ENCODE results near the gene DOCK11. TPM values are rescaled to one million over a fixed set of nuclear protein-coding genes. Genes with fewer than 3 reads are reported as not detected.
"Not testable (repeated sequence)": the region's sequence is repeated elsewhere in the genome, so short reads cannot be mapped to it uniquely, and the experiment has no call there.

The DOCK11 gene
- polyA plus RNA-seq, 1 donor from 2014 or later, result 37.2 TPM

- Histone ChIP-seq H3K27me3 (ENCODE audit: insufficient read depth, low read depth, low read length) (no peaks in the 10 kb centered on the region), H3K36me3 (ENCODE audit: insufficient read depth, low read length) (no peaks in the 10 kb centered on the region), H2AFZ (ENCODE audit: low read depth, low read length) (no peak overlapping the region), H3K9me2 (ENCODE audit: insufficient read depth, low read length) (no peaks in the 10 kb centered on the region), H3K9ac (ENCODE audit: low read length) (no peak overlapping the region), H3F3A (ENCODE audit: insufficient read depth, low read length, poor library complexity, severe bottlenecking) (no peaks in the 10 kb centered on the region), H3K4me2 (ENCODE audit: low read length) (no peak overlapping the region), H3K9me3 (ENCODE audit: low read length) (no peaks in the 10 kb centered on the region), H4K20me1 (ENCODE audit: insufficient read depth) (no peaks in the 10 kb centered on the region), H3K4me3 (ENCODE audit: low read length) (no peak overlapping the region), H3K79me2 (replicated peaks; ENCODE audit: insufficient read depth, low read length) (no peaks in the 10 kb centered on the region), H3K27ac (ENCODE audit: low read length) (no peak overlapping the region)
- TF ChIP-seq MXI1 (conservative IDR thresholded peaks at IDR 0.05; ENCODE audit: poor library complexity, severe bottlenecking) (no peak), EP300 (conservative IDR thresholded peaks at IDR 0.05; ENCODE audit: poor library complexity, severe bottlenecking) (no peak), POLR2AphosphoS5 (IDR thresholded peaks at IDR 0.05) (no peak), EZH2 (IDR thresholded peaks at IDR 0.05; ENCODE audit: borderline replicate concordance, insufficient read depth, low read length, poor library complexity, severe bottlenecking) (no peak), CTCF (IDR thresholded peaks at IDR 0.05; ENCODE audit: poor library complexity, severe bottlenecking) (no peak)
These were observed 31.1 kb upstream of the DOCK11 start for GRCh38 chrX:118464501-118464900.

GRCh38 chrX:118468122-118468521 lies 27.5 kb upstream of the DOCK11 start:
- H3K27me3 ChIP-seq (ENCODE audit: insufficient read depth, low read depth, low read length), result no peaks in the 10 kb centered on the region
- H3K27ac ChIP-seq (ENCODE audit: low read length), result no peak overlapping the region
- H3K9me3 ChIP-seq (ENCODE audit: low read length), result no peaks in the 10 kb centered on the region
- H3F3A ChIP-seq (ENCODE audit: insufficient read depth, low read length, poor library complexity, severe bottlenecking), result no peaks in the 10 kb centered on the region
- H3K9ac ChIP-seq (ENCODE audit: low read length), result no peak overlapping the region
- TF ChIP-seq TAF1 (IDR thresholded peaks at IDR 0.05; ENCODE audit: low read depth), result no peak
- TF ChIP-seq CTCF (IDR thresholded peaks at IDR 0.05; ENCODE audit: poor library complexity, severe bottlenecking), result no peak
- no peak for TF ChIP-seq EZH2 (IDR thresholded peaks at IDR 0.05; ENCODE audit: borderline replicate concordance, insufficient read depth, low read length, poor library complexity, severe bottlenecking)
- TF ChIP-seq REST (IDR thresholded peaks at IDR 0.05; ENCODE audit: borderline replicate concordance), result no peak
- no peak for TF ChIP-seq POLR2AphosphoS5 (IDR thresholded peaks at IDR 0.05)
- TF ChIP-seq MXI1 (conservative IDR thresholded peaks at IDR 0.05; ENCODE audit: poor library complexity, severe bottlenecking), result no peak
- no peak for TF ChIP-seq RAD21 (conservative IDR thresholded peaks at IDR 0.05)
- TF ChIP-seq SMC3 (conservative IDR thresholded peaks at IDR 0.05; ENCODE audit: poor library complexity), result no peak
- TF ChIP-seq EP300 (conservative IDR thresholded peaks at IDR 0.05; ENCODE audit: poor library complexity, severe bottlenecking), result no peak
- H4K20me1 ChIP-seq (ENCODE audit: insufficient read depth), result no peaks in the 10 kb centered on the region
- H3K4me3 ChIP-seq (ENCODE audit: low read length), result no peak overlapping the region
- no peaks in the 10 kb centered on the region for H3K9me2 ChIP-seq (ENCODE audit: insufficient read depth, low read length)
- H3K36me3 ChIP-seq (ENCODE audit: insufficient read depth, low read length), result no peaks in the 10 kb centered on the region
- H2AFZ ChIP-seq (ENCODE audit: low read depth, low read length), result no peak overlapping the region
- H3K4me2 ChIP-seq (ENCODE audit: low read length), result no peak overlapping the region
- no peaks in the 10 kb centered on the region for H3K79me2 ChIP-seq (replicated peaks; ENCODE audit: insufficient read depth, low read length)

GRCh38 chrX:118470721-118471347 lies 24.8 kb upstream of the DOCK11 start:
- not testable (repeated sequence) for H3K9me2 ChIP-seq (ENCODE audit: insufficient read depth, low read length); H3K9ac ChIP-seq (ENCODE audit: low read length); H3K79me2 ChIP-seq (replicated peaks; ENCODE audit: insufficient read depth, low read length); H2AFZ ChIP-seq (ENCODE audit: low read depth, low read length); H3F3A ChIP-seq (ENCODE audit: insufficient read depth, low read length, poor library complexity, severe bottlenecking); H4K20me1 ChIP-seq (ENCODE audit: insufficient read depth); H3K4me3 ChIP-seq (ENCODE audit: low read length); H3K27ac ChIP-seq (ENCODE audit: low read length); H3K4me2 ChIP-seq (ENCODE audit: low read length); H3K9me3 ChIP-seq (ENCODE audit: low read length); H3K27me3 ChIP-seq (ENCODE audit: insufficient read depth, low read depth, low read length); H3K36me3 ChIP-seq (ENCODE audit: insufficient read depth, low read length)

Measured in neural cell (in vitro differentiated cells).